Medulla oblongata (tissue), 1 donor: ENCODE measurements around the gene SIGLEC6.
"Not testable (repeated sequence)": the region's sequence is repeated elsewhere in the genome, so short reads cannot be mapped to it uniquely, and the experiment has no call there.

ENCODE experiments used
- DNase-seq: peaks from one replicate; pipeline ENCODE4 v3.0.0-alpha.2; 2015; ENCODE audit errors: extremely low spot score

SIGLEC6 gene

DNA sequence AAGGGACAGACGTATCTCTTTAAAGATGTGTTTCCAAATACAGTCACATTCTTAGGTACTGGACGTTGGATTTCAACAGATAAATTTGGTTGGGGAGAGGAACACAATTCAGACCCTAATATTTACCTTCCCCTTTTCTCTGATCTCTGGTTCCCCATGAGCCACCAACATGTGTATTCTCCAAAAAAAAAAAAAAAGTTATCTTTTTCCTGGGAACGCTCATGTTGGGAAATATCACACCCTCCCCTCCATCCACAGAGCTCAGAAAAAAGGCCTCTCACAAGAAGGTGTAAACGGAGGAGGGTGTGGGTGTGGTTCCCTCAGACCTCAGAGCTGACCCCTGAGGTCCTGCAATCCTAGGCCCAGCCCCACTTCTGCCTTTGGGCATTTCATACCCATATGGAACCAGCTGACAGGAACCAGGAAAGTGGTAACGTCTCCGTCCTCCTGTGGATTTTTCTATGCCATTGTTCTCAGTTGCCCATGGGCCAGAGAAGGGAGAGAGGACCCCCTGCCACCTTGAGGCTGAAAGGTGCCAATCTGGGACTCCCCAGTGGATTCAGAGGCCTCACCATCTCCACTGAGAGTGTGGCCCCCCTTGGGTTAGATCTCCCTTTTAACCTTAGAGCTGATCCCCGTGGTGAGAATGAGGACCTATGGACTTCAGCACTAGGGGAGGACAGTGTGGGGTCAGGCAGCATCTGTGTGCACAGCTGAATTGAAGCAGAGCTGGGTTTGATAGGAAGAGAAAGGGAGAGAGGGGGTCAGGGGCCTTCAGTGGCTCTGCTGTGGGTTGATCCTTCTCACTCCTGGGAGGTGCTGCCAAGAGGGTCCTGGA is 21.4 kb downstream of the SIGLEC6 start:
- no peak for DNase-seq

GRCh38 chr19:51508059-51508733 is 23.3 kb downstream of the SIGLEC6 start:
- no peak for DNase-seq

GRCh38 chr19:51507640-51508058 is 23.8 kb downstream of the SIGLEC6 start:
- no peak for DNase-seq

GRCh38 chr19:51507192-51507591 is 24.3 kb downstream of the SIGLEC6 start:
- DNase-seq = no peak

DNA sequence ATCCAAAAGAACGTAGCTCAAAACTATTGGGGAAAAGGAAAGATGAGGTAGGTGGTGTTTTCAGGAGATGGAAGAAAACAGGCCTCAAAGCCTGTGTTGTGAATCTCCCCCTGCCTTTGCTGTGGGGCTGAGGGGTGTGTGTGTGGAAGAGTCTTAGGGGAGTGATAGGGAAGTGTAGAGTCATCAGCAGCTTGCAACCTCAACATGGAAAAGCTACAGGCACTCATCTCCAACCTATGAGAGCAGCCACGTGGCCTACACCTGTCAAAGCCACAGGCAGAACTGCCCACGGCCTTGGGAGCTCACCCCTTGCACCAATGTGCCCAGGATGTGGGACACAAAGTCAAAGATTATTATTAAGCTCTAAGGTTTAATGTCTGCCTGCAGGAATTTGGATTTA is 25.6 kb downstream of the SIGLEC6 start:
- DNase-seq = no peak

DNA sequence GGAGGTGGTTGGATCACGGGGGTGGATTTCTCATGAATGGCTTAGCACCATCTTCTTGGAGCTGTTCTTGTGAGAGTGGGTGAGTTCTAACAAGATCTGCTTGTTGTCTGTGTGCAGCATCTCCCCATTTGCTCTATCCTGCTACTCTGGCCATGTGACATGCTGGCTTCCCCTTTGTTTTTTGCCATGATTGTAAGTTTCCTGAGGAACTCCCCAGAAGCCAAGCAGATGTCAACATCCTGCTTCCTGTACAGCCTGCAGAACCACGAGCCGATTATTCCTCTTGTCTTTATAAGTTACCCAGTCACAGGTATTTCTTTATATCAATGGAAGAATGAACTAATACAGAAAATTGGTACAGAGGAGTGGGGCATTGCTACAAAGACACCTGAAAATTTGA is 27.6 kb downstream of the SIGLEC6 start:
- no peak for DNase-seq

DNA sequence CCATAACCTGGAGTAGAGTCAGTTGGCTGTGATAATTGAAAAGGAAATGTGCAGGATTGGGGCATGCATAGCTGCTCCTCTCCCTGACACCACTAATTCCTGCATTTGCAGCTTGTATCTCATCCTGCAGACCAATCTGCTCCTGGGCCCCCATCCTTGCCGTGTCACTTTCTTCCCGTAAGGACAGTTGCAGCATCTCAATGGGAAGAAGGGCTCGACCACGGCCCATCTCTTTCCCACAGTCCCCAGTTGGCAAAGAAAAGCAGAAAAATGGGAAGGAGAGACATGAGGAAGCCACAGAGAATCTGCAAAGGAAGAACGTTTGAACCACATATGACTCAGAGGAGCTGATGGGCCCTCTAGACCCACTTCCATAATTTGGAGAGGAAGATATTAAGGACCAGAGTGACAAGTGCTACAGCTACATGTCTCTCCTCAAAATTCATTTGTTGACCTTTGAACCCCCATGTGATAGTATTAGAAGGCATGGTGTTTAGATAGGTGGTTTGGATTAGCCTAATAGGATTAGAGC is 28.1 kb downstream of the SIGLEC6 start:
- peak; percentile 3 for DNase-seq

- DNase-seq = peak; percentile 59
Observed at GRCh38 chr19:51501594-51502263, 29.7 kb downstream of the SIGLEC6 start, which contains the start of gene SIGLEC12. Gene SIGLEC12 (minus strand): TSS chr19:51501800. CDS start chr19:51501733, 67 bp downstream.

- DNase-seq = not testable (repeated sequence)
Observed at GRCh38 chr19:51500931-51501330, 30.5 kb downstream of the SIGLEC6 start.

DNA sequence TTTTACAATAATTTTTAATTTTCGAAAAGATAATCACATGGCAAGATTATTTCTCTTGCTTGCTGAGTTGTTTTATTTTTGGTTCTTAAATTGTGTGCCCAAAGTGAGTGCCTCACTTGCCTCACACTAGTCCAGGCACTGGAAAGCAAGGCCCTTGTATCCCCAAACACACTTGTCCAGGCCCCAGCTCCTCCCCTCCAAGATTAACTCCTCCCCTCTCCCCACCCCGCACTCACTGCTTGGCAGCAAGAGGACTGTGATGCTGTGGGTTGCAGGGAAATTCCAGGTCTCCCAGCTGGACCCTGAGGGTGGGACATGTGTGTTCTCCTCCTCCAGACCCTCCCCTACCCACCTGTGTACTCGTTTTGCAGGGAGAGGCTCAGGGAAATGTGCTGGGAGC is 33.8 kb downstream of the SIGLEC6 start:
- DNase-seq = no peak

- peak; percentile 23 for DNase-seq
Observed at GRCh38 chr19:51493776-51494175, 37.7 kb downstream of the SIGLEC6 start.

DNA sequence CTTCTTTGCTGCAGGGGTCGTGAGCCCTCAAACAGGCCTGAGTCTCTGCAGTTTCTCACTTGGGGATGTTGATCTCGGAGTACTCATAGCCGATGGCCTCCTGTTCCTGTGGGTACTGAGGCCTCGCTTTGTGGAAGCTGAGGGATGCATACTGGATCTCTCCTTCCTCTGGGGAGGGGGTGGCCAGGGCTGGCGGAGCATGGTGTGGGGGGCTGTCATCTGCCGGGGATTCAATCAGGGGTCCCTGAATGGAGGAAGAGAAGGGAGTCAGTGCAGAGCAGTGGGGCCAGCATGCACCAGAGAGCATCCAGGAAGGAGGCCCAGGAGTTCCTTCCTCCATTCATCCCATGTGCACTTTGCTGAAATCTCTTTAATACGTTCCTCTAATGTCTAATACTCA is 39.9 kb downstream of the SIGLEC6 start:
- no peak for DNase-seq

GRCh38 chr19:51490676-51491075 is 40.8 kb downstream of the SIGLEC6 start:
- DNase-seq = no peak

DNA sequence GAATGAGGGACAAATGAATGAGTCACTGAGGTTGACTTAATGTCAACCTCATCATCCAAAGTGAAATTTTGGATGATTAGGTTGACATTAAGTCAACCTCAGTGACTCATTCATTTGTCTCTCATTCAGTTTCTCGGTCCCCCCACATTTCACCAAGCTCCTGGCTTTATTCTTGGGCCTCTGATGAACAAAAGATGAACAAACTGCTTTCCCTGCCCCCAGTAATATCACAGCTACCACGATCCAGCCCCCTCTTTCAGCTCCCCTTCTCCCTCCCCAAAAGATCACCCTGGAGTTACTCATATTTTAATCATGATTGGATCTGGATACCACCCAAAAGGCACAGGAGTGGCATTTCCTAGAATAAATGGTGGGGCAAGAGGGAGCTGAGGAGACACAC is 42.4 kb downstream of the SIGLEC6 start:
- DNase-seq = no peak

GRCh38 chr19:51488491-51488890 is 43.0 kb downstream of the SIGLEC6 start:
- no peak for DNase-seq

DNA sequence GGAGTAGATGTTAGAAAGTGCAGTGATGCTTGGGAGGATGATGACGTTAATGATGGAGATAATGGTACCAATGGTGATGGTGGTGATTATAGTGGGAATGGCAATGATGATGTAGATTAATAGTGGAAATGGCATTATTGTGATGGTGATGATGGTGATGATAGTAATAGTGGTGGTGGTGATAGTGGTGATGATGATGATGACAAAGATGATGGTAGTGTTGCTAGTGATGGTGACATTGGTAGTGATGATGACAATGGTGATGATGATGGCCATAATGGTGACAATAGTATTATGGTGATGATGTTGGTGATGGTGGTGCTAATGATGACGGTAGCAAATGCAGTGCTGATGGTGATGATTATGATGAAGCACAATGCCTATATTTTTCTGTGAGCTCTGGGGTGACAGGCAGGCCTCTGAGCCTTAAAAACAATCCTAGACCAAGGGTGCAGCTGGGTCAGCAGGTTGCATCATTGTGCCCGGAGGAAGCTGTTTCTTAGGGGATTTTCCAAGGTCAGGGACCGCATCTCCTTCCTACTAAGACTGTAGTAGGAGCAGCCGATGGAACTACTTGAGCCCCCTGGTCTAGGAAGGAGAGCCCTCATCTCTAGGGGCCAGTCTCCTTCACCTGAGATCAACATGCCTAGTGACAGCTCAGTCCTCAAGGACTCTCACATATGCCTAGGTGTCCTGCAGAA is 45.4 kb downstream of the SIGLEC6 start:
- DNase-seq = no peak

DNA sequence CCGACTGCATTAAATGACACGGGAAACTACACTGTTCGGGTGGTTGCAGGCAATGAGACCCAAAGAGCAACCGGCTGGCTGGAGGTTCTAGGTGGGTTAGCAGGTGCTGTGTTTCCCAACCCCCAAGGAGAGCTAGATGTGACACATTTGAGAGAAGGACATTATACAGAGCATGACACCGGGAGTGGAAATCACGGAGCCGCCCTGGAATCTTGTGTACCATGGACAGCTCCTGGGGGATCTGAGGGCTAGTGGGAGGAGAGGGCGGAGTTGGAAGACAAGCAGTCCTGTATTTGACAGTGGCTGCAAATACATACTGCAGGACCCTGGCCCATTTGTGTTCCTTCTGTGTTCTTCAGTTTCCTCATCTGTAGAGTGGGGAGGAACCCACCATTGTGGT is 50.9 kb downstream of the SIGLEC6 start:
- no peak for DNase-seq

GRCh38 chr19:51479531-51480331 is 51.7 kb downstream of the SIGLEC6 start:
- DNase-seq = no peak

- DNase-seq = no peak
Observed at GRCh38 chr19:51478381-51479234, 52.9 kb downstream of the SIGLEC6 start, which contains the start of gene CEACAM18. Gene CEACAM18 (plus strand): TSS chr19:51478539.

GRCh38 chr19:51477344-51477743 is 54.1 kb downstream of the SIGLEC6 start:
- no peak for DNase-seq
